Measurements from ENCODE around the gene PPP1R9A. TPM values are rescaled to one million over a fixed set of nuclear protein-coding genes. Genes with fewer than 3 reads are reported as not detected.

The PPP1R9A gene
- polyA plus RNA-seq, 1 donor (not counting 4 experiments of a cell fraction or from before 2014, with no cell fraction given): 0.01 TPM

GRCh38 chr7:94928168-94928707 lies 20.8 kb downstream of the PPP1R9A start:
- Histone ChIP-seq H3K9ac (ENCODE audit: control insufficient read depth, extremely low read depth, insufficient read depth, low read length) (no peak overlapping the region), H3K36me3 (ENCODE audit: control insufficient read depth in 2 of 2, extremely low read depth in 1 of 2, insufficient read depth in 2 of 2, low read length in 2 of 2) (no peaks in the 10 kb centered on the region), H3K9me1 (ENCODE audit: control insufficient read depth, extremely low read depth, insufficient read depth, low read length) (no peaks in the 10 kb centered on the region), H4K20me1 (ENCODE audit: control insufficient read depth, extremely low read depth, insufficient read depth, low read length) (no peaks in the 10 kb centered on the region), H3K4me3 (ENCODE audit: control insufficient read depth in 2 of 3, extremely low read depth in 1 of 3, insufficient read depth in 2 of 3, low read depth in 1 of 3, low read length in 3 of 3) (no peak overlapping the region), H2AFZ (ENCODE audit: control insufficient read depth, low read length) (no peak overlapping the region), H3K79me2 (ENCODE audit: control insufficient read depth, insufficient read depth, low read length) (no peaks in the 10 kb centered on the region), H3K9me3 (ENCODE audit: control insufficient read depth, low read depth, low read length) (no peaks in the 10 kb centered on the region), H3K4me2 (ENCODE audit: control insufficient read depth, extremely low read depth, insufficient read depth, low read depth, low read length) (no peak overlapping the region), H3K27me3 (ENCODE audit: control insufficient read depth, extremely low read depth, insufficient read depth, low read length) (no peaks in the 10 kb centered on the region), H3K4me1 (ENCODE audit: control insufficient read depth, extremely low read depth, insufficient read depth, low read length) (no peaks in the 10 kb centered on the region), H3K27ac (ENCODE audit: control insufficient read depth, insufficient read depth, low read length) (no peak overlapping the region)
- dilution Hi-C loops (cut with MboI; ENCODE audit: extremely low pct_ligation_motif_present, low sequenced_read_pairs): no loop called here
- TF ChIP-seq EZH2 (IDR thresholded peaks at IDR 0.05; ENCODE audit: low read length) (no peak), CTCF (optimal IDR thresholded peaks at IDR 0.05 in 1 of 3, IDR thresholded peaks at IDR 0.05 in 1 of 3, conservative IDR thresholded peaks at IDR 0.05 in 1 of 3; ENCODE audit: extremely low read depth in 1 of 3, insufficient read depth in 2 of 3, low read length in 3 of 3) (no peak)
- FAIRE-seq (no peak), DNase-seq (ENCODE audit: low read depth, low spot score) (no peak)

GRCh38 chr7:94933256-94933990 lies 26.0 kb downstream of the PPP1R9A start:
- Histone ChIP-seq H3K4me1 (ENCODE audit: control insufficient read depth, extremely low read depth, insufficient read depth, low read length) (no peaks in the 10 kb centered on the region), H3K27me3 (ENCODE audit: control insufficient read depth, extremely low read depth, insufficient read depth, low read length) (no peaks in the 10 kb centered on the region), H3K79me2 (ENCODE audit: control insufficient read depth, insufficient read depth, low read length) (no peaks in the 10 kb centered on the region), H3K9me3 (ENCODE audit: control insufficient read depth, low read depth, low read length) (no peaks in the 10 kb centered on the region), H3K36me3 (ENCODE audit: control insufficient read depth in 2 of 2, extremely low read depth in 1 of 2, insufficient read depth in 2 of 2, low read length in 2 of 2) (no peaks in the 10 kb centered on the region), H3K27ac (ENCODE audit: control insufficient read depth, insufficient read depth, low read length) (no peak overlapping the region), H2AFZ (ENCODE audit: control insufficient read depth, low read length) (no peak overlapping the region), H3K4me3 (ENCODE audit: control insufficient read depth in 2 of 3, extremely low read depth in 1 of 3, insufficient read depth in 2 of 3, low read depth in 1 of 3, low read length in 3 of 3) (no peak overlapping the region), H3K4me2 (ENCODE audit: control insufficient read depth, extremely low read depth, insufficient read depth, low read depth, low read length) (no peak overlapping the region), H4K20me1 (ENCODE audit: control insufficient read depth, extremely low read depth, insufficient read depth, low read length) (no peaks in the 10 kb centered on the region), H3K9me1 (ENCODE audit: control insufficient read depth, extremely low read depth, insufficient read depth, low read length) (no peaks in the 10 kb centered on the region), H3K9ac (ENCODE audit: control insufficient read depth, extremely low read depth, insufficient read depth, low read length) (no peak overlapping the region)
- TF ChIP-seq CTCF (optimal IDR thresholded peaks at IDR 0.05 in 1 of 3, IDR thresholded peaks at IDR 0.05 in 1 of 3, conservative IDR thresholded peaks at IDR 0.05 in 1 of 3; ENCODE audit: extremely low read depth in 1 of 3, insufficient read depth in 2 of 3, low read length in 3 of 3): no peak
- TF ChIP-seq EZH2 (IDR thresholded peaks at IDR 0.05; ENCODE audit: low read length): no peak
- dilution Hi-C loops (cut with MboI; ENCODE audit: extremely low pct_ligation_motif_present, low sequenced_read_pairs): no loop called here
- no peak for DNase-seq (ENCODE audit: low read depth, low spot score)
- no peak for FAIRE-seq

Data from keratinocyte (primary cell).